Prostate gland (tissue), 2 donors: Measurements from ENCODE around the gene GPR108.
"Not testable (repeated sequence)": the region's sequence is repeated elsewhere in the genome, so short reads cannot be mapped to it uniquely, and the experiment has no call there.

Experiments used
- POLR2A ChIP-seq: fragments of 450-650 bp; IDR thresholded peaks from one replicate; pipeline ENCODE4 v1.6.1; 2016; ENCODE audit warnings: antibody characterized with exemption, mild to moderate bottlenecking
- TF ChIP-seq, protein P1 (sequence below), 4 experiments: fragments of 200-600 bp in 2 of 4; fragments of 450-650 bp in 2 of 4; sonication (generic) in 2 of 4; IDR thresholded peaks; 1 replicate in 3 of 4; 2 replicates in 1 of 4; pipeline ENCODE4 v1.5.1; 2016 to 2019; ENCODE audit warnings: antibody characterized with exemption in 4 of 4, mild to moderate bottlenecking in 2 of 4, moderate library complexity in 2 of 4

DNA sequence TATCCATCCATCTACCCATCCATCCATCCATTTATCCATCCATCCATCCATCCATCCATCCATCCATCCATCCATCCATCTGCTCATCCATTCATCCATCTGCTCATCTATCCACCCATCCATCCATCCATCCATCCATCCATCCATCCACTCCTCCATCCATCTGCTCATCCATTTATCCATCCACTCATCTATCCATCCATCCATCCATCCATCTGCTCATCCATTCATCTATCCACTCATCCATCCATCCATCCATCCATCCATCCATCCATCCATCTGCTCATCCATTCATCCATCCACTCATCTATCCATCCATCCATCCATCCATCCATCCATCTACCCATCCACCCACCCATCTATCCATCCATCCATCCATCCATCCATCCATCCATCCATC, 38.7 kb upstream of the GPR108 start:
- TF ChIP-seq, protein P1, sequence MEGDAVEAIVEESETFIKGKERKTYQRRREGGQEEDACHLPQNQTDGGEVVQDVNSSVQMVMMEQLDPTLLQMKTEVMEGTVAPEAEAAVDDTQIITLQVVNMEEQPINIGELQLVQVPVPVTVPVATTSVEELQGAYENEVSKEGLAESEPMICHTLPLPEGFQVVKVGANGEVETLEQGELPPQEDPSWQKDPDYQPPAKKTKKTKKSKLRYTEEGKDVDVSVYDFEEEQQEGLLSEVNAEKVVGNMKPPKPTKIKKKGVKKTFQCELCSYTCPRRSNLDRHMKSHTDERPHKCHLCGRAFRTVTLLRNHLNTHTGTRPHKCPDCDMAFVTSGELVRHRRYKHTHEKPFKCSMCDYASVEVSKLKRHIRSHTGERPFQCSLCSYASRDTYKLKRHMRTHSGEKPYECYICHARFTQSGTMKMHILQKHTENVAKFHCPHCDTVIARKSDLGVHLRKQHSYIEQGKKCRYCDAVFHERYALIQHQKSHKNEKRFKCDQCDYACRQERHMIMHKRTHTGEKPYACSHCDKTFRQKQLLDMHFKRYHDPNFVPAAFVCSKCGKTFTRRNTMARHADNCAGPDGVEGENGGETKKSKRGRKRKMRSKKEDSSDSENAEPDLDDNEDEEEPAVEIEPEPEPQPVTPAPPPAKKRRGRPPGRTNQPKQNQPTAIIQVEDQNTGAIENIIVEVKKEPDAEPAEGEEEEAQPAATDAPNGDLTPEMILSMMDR (IDR thresholded peaks at IDR 0.05), result not testable (repeated sequence)
- not testable (repeated sequence) for TF ChIP-seq POLR2A
